NCI-H2107 treated with DMSO at 0.1 percent for 48 hours (cell line): ENCODE data around the gene SLC2A4.
"Not testable (repeated sequence)": the region's sequence is repeated elsewhere in the genome, so short reads cannot be mapped to it uniquely, and the experiment has no call there.

ENCODE experiments used
- DNase-seq: peaks from one replicate; lab custom pipeline; 2025; ENCODE audit not compliant: unreplicated experiment; lab: John Stamatoyannopoulos, UW

Gene SLC2A4

DNA sequence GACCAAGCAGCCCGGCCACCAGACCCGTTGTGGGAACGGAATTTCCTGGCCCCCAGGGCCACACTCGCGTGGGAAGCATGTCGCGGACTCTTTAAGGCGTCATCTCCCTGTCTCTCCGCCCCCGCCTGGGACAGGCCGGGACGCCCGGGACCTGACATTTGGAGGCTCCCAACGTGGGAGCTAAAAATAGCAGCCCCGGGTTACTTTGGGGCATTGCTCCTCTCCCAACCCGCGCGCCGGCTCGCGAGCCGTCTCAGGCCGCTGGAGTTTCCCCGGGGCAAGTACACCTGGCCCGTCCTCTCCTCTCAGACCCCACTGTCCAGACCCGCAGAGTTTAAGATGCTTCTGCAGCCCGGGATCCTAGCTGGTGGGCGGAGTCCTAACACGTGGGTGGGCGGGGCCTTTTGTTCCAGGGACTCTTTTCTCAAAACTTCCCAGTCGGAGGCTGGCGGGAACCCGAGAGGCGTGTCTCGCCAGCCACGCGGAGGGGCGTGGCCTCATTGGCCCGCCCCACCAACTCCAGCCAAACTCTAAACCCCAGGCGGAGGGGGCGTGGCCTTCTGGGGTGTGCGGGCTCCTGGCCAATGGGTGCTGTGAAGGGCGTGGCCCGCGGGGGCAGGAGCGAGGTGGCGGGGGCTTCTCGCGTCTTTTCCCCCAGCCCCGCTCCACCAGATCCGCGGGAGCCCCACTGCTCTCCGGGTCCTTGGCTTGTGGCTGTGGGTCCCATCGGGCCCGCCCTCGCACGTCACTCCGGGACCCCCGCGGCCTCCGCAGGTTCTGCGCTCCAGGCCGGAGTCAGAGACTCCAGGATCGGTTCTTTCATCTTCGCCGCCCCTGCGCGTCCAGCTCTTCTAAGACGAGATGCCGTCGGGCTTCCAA, at the start of gene SLC2A4:
Gene SLC2A4, plus strand, starts transcription at position 645 of the 879 bp plus-strand sequence. Its CDS starts 217 bp downstream, at position 862.
- DNase-seq, result no peak

DNA sequence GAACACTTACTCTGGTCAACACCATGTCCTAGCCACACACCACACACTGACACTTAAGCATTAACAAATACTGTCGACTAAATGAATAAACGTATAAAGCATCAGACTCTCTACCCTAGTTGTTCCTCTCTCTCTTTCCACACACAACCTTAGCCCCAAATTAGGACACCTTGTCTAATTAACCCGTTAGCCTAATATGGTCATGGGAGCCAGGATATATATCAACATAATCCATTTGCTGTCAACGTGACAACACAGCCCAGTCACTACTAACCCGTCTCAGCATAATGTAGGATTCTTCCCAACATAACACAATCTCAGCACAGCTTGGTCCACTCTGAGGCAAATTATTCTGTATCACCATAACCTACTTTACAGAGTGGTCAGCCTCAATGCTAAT, 49.4 kb upstream of the SLC2A4 start:
- no peak for DNase-seq

DNA sequence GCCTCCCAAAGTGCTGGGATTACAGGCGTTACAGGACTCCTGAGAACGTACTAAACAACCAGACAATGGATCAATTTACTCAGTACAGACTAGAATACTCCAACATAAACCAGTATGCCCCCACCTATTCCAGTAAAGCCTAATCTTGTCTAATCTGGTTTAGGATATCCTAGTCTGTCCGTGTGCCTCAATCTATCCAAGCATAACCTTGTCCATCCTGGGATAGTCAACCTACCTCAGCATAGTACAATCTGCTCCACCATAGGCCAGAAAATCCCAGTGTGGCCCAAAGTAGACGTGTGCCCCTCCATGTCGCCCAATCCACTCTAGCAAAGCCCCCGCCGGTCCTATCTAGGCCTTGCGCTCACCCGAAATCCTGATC, 47.8 kb upstream of the SLC2A4 start:
- no peak for DNase-seq

DNA sequence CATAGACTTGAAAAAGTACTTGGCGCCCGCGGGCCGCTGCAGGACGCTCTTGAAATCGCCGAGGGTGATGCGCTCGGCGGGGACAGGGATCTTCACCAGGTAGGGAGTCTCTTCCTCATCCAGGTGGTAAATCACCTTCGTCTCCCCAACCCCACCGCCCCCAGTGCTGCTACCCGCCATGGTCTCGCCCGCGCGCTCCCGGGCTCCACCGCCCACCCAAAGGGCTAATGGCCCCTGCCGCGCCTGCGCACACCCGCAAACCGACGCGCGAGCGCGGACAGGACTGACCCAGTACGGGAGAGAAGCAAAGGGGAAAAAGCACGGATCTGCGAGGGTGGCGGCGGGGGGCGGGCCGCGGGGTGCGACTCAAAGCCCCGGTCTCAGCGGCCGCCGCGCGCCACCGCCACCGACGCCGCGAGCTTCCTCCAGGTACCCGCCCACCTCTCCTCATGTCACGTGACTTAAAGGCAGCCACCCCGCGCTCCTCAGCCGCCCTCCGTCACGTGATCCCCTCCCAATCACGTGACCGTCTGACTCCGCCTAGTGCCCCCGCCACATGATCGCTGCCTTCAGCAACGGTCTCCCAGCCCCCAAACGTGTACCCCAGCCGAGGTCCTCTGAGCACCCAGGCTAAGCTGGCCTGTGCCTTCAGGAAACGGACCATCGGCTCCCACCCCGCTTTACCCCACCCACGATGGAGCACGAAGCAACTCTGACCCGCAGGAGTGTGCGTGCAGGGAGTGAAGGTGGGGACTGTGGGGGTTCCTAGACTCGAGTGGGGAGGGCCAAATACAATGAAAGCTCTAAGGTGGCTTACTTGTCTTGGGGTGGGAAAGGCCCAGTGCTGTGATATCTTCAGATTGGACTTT, 47.2 kb upstream of the SLC2A4 start, which contains the start of gene DVL2:
Gene DVL2, minus strand, starts transcription at position 435 of the 869 bp plus-strand sequence. Its CDS starts 255 bp downstream, at position 180.
- DNase-seq, result peak; percentile 70

DNA sequence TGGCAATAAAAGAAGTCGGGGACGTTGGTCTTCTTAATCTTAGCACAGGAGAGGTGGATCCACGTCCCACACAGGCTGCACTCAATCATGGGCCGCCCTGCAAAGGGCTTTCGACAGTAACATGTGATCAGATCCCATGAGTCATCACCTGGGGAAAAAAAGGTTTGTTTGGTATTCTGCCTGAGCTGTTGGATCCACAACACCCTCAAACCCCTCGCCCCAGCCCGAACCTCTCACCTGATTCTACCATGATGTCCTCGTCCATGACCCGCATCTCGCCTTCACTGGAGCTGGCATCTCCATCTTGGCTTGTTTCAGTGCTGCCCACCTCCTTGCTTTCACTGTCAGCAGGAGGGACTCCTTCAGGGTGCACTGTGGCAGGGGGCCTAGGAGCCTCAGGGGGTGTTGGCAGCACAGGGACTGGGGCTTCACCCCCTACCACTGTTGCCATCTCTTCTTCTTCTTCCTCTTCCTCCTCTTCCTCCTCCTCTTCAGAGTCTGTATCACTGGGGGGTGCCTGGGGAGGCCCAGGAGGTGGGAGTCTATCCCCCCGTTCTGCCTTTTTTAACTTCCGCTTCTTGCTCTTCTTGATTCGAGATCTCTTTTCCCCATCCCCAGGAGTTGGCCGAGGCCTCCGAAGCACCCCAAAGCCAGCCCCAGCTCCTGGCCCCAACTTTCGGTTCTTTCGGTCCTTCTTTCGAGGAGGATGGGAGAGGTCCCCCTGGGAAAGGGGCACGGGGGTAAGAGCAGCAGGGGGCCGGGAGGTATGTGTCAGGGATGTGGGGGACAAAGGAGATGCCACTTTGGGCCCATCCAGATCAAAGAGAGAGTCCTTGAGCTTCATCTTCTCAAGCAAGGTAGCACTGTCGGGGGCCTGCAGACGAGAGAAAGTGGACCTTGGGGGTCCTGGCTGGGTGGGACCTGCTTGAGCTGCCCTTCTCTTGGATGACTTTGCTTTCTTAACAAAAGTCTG, 45.5 kb upstream of the SLC2A4 start:
- no peak for DNase-seq

DNA sequence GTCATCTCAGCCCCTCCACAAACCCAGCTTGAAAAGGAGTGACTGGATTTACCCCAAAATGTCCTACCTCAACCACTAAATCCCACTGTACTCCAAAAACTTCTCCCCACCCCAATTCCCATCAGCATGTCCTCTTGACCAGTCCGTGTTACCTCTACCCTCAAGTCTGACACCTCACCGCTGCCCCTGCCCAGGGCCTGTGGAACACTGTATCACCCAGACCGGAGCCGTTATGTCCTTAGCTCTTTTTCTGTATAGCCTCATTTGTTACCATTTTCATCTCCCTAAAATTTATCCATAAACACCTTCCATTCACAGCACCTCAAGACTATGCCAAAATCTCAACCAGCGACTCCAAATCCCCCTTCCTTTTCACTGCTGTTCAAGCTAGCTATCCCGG, 44.7 kb upstream of the SLC2A4 start:
- no peak for DNase-seq

DNA sequence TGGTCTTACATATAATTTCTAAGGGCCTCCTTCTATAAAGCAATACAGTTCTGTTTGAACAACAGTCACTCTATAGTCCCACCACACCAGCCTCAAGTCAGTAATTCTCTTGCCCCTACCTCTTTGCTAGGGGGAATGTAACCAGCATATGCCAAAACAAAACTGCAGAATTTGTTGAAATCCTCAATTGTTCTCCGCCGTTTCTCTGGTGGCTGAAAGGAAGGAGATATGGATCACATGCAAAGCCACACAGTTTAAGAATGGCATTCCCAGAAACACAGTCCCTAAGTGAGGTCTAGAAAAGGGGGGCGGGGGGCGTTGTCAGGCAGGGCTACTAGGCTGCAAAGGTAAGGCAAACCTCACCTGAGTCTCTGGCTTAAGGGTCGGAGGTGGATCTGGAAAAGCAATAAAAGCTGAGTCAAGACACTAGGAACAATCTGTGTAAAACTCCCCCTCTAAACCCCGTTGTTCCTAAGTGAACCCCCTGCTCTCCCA, 44.2 kb upstream of the SLC2A4 start:
- no peak for DNase-seq

DNA sequence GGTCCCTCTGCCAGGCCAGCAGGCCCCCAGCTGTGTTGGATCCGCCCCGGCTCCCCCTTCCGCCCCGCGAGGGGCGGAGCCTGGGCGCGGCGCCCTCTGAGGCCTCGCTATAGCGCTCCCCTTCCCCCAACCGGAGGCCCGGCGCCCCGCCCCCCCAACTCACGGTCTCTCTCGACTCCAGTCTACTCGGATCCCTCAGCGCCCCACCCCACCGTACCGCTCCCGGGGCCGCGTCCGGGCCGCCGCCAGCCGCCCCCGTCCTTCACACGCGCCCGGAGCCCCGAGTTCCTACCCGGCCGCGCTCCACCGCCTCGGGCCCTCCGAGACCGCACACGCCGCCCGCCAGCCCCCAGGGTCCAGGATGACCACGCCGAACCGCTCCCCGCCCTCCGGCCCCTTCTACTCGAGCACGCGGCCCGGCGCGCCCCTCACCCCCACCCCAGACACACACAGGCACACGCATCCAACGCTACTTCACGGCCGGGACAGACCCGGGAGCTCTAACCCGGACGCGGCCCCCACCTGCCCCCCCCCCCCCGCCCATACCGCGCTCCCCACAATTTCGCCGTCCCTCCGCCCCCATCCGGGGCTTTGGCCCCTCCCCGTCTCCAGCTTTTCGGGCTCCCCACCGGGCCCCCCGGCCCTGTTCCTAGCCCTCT, 43.6 kb upstream of the SLC2A4 start:
- DNase-seq, result no peak

DNA sequence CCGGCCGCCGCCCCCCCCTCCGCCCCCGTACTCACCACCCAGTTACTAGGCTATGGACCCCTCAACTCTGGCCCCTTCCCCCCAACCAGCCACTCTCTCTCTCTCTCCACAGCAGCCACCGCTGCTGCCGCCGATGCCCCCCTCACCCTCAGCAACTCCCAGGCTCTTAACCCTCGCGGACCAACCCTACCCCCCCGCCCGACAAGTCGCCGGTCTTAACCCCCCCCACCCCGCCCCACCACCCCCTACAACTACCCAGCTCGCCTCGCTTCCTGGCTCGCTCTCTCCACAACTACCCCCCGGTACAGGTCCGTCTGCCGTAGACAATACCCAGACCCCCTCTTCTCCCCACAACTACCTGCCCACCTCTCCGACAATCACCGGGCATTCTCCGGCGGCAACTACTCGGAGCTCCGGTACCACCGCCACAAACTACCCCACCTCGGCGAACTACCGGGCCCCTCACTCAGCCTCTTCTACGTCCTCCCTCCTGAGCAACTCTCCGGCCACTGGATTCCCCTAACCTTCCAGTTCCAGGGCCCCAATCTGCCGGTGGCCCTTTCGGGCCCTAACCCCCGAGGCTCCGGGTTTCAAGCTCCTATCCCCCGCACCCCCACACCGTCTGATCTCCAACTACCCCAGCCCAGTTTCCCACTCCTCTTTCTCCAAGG, 43.0 kb upstream of the SLC2A4 start:
- no peak for DNase-seq

DNA sequence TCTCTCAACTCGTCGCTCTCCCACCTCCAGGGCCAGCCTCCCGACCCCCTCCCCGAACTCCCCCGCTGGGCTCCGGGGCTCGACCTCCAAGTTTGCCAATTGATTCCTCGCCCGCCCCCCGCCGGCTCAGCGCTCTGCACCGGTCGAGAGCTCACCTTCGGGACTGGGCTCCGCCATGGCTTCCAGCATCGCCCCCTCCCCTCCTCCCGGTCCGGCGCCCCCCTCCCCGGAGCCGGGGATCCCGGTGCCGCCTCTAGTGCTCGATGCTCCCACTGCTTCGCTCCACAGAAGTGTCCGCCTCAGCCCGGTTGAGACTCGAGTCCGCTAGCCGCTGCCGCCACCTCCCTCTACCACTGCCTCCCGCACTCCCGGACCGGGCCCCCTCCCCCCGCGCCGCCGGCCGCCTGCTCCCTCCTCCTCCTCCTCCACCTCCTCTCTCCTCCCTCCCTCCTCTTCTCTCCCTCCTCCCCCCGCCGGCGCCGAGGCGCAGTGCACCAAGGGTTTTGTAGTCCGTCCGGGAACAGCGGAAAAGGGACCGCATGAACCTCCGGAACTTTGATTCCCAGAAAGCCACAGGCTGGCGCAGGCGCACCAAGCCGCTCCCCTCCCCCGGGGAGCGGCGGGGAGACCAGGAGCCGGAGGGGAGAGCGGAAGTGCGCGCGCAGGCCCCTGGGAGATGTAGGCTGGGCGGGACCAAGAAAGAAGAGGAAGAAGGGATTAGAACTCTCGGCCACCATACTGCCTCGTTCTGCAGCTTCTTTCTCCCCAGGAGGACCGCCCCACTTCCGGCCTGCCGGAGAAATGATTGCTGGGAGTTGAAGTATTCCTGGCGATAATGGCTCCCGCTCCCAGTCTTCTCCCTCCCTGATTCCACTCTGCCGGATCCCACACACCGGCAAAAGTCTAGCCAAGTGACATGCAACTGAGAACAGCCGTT, 42.2 kb upstream of the SLC2A4 start, which contains the start of gene PHF23:
Gene PHF23, minus strand, starts transcription at position 367 of the 937 bp plus-strand sequence. Its CDS starts 178 bp downstream, at position 189.
- peak; percentile 94 for DNase-seq

DNA sequence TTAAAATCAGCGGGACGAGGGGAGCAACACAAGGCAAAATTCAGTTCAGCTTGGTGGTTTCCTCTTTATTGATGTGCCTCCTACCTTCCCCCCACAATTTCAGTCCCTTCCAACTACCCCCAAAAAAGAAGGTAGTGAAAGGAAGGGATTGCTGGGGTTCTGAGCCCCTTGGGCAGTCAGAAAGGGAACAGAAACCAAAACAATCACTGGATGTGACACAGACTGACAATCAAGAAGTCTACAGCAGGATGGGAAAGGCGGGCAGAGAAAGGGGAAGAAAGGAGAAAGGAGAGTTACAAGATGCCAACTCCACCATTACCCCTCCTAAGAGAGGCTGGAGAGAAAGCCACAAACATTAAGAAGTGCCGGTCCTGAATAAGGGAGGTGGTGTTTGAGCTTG, 41.1 kb upstream of the SLC2A4 start:
- no peak for DNase-seq

DNA sequence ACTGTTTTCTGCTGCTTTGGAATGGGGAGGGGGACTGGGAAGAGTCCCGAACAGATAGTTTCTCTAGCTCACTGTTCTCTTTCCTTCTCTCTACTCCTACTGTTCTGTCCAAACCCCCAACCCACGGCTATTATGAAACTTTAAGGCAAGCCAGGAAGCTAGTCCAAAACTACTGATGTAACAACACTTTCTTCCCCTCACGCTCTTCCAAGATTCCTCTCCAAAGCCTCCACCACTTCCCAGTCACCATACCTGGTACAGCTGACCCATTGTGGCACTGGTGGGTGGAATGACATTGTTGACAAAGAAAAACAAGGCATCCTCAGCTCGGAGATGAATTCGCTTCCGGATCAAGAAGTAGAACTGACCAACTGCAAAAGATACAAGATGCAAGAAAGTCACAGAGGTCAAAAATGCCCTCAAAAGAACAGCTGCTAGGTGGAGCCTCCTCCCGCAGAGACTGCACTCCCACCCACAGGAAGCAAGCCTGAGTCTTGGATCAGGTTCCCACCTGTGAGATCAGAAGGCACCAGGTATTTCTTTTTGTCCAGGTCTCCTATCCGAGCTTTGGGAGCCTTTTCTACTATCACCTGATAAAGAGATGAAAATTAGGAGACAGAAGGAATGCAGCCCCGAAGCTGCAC, 40.3 kb upstream of the SLC2A4 start:
- no peak for DNase-seq

DNA sequence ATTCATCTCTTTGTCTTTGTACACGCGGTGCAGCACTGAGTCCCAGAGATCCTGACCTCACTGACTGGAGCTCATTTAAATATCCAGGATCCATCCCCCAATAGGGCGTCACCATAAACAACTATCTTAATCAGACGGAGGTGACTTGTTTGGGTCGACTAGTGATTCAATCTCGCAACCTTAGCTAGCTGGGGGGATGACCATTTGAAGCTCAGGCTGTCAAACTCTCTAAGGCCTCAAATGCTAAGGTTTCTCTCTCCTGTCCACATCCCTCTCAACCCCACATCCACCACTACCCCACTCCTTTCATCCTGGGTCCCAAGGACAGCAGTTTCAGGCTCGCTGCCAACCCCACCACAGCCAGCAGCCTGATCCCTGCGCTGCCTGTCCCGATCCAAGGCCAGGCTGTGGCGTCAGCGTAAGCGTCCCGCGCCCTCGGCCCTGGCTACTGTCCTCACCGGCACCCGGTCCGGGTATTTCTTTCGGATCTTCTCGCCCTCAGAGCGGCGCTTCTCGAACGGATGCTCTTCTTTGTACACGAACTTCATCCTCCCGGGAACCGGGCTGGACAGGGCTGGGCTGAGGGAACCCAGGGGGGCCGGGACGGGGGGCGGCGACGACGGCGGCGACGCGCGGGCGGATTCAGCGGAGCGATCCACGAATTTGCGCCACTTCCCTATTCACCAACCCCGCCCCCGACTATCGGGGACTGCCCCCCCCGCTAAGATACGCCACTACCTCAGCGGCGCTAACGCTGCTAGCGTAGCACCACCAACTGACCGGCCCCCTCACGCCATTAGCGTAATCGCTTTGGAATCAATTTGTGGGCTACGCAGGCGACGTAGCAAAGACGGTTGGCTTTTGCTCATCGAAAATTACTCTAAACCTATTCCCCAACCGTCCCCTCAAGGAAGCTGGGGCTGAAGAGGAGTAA, 39.5 kb upstream of the SLC2A4 start, which contains the start of gene GABARAP:
Gene GABARAP, minus strand, starts transcription at position 667 of the 934 bp plus-strand sequence. Its CDS starts 119 bp downstream, at position 548.
- peak; percentile 69 for DNase-seq

DNA sequence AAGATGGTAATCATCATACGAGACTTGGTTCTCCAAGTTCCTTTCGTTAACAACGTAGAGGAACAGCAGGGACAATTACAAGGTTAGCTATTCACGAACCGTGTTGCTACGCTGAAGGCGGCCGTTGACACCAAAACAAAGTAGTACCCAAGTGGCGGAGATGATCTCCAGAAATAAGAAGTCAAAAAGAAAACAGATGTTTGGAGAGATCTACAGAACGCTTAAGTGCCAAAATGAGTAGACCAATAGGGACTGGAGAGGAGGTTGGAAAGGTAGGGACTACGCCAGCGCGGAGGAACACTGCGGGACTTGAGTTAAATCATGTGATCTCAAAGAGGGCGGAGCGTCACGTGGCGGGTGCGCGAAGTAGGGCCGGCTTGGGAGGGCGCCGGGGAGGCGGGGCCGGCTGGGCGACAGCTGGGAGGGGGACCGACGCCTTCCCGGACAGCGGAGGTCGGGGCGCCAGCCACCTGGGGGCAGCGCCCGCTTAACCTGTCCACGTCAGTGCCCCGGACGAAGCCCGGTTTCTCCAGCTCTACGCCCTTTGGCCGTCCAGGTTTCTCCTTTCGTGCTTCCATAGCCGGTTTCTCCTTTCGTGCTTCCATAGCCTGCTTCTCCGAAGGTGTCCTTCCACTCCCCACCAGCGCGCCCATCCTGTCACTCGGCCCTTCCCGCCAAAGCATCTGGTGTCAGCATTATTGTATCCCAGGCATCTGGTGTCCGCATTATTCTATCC, 38.6 kb upstream of the SLC2A4 start:
- DNase-seq, result peak; percentile 73

DNA sequence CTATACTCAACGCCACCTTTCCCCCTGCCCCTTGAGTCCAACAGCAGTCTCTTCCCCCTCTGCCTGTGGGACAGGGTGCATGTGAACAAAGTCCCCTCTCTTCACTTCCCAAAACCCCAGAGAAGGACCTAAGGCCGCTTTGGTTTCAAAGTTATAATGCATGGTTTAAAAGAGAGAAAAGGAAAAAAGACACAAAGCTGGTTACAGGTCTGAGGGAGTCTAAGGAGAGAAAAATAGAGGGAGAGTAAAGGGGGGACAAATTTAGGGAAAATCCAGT, 38.1 kb upstream of the SLC2A4 start:
- no peak for DNase-seq

DNA sequence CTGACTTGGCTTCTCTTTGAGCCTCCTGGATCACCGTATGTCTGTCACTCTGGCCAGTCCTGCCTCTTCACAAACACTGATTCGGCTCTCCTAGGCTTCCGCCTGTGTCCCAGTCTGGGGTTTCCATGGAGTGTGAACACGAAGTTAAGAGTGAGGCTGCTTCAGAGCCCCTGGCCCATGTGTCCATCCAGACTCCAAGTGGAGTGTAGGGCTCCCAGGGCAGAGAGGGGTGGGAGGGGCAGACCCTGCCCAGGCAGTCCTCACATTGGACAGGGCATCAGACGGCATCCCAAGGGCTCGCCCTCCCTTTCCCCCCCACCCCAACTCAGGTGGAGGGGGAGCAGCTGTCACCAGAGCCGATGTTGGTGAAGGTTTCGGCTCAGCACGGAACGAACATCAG, 37.7 kb upstream of the SLC2A4 start:
- DNase-seq, result not testable (repeated sequence)
